HG03342 (cell line): ENCODE measurements around the gene ITGB4.
"Not testable (repeated sequence)": the region's sequence is repeated elsewhere in the genome, so short reads cannot be mapped to it uniquely, and the experiment has no call there.

Experiments
- ATAC-seq: cut with Tn5 transposase; IDR thresholded peaks from one replicate; pipeline ENCODE4 v1.9.1; 2021; ENCODE audit warnings: mild to moderate bottlenecking, moderate library complexity; ENCODE audit not compliant: unreplicated experiment

ITGB4 gene

GRCh38 chr17:75767881-75768280 is 46.6 kb downstream of the ITGB4 start:
- no peak for ATAC-seq

- ATAC-seq, result no peak
These were observed 48.3 kb downstream of the ITGB4 start for GRCh38 chr17:75769536-75769935.

- no peak for ATAC-seq
These were observed 50.3 kb downstream of the ITGB4 start for GRCh38 chr17:75771334-75772281.

- no peak for ATAC-seq
These were observed 52.0 kb downstream of the ITGB4 start for GRCh38 chr17:75773121-75773807.

- ATAC-seq, result no peak
These were observed 52.7 kb downstream of the ITGB4 start for GRCh38 chr17:75773808-75774470.

GRCh38 chr17:75774471-75774990 is 53.3 kb downstream of the ITGB4 start:
- no peak for ATAC-seq

GRCh38 chr17:75774991-75775668 is 53.9 kb downstream of the ITGB4 start:
- ATAC-seq, result no peak

- ATAC-seq, result no peak
These were observed 55.4 kb downstream of the ITGB4 start for GRCh38 chr17:75776386-75777295.

- ATAC-seq, result no peak
These were observed 56.1 kb downstream of the ITGB4 start for GRCh38 chr17:75777296-75777922.

- not testable (repeated sequence) for ATAC-seq
These were observed 57.0 kb downstream of the ITGB4 start for GRCh38 chr17:75778066-75778860.

GRCh38 chr17:75778861-75779249 is 57.6 kb downstream of the ITGB4 start:
- peak; percentile 5 for ATAC-seq

- peak; percentile 67 for ATAC-seq
These were observed 58.2 kb downstream of the ITGB4 start for GRCh38 chr17:75779250-75779986.

GRCh38 chr17:75779987-75780889 is 59.0 kb downstream of the ITGB4 start:
- ATAC-seq, result no peak

- no peak for ATAC-seq
These were observed 62.0 kb downstream of the ITGB4 start for GRCh38 chr17:75783069-75783783.

GRCh38 chr17:75783803-75784472 is 62.7 kb downstream of the ITGB4 start:
- peak; percentile 2 for ATAC-seq
